ENCODE data around the gene CLHC1. TPM values are rescaled to one million over a fixed set of nuclear protein-coding genes. Genes with fewer than 3 reads are reported as not detected.

The CLHC1 gene
- total RNA-seq, 2 donors from 2014 or later = 4.6 to 9.5 TPM

GRCh38 chr2:55225481-55226020 lies 6.5 kb downstream of the CLHC1 start:
- Histone ChIP-seq H3K27me3 (no peaks in the 10 kb centered on the region), H3K27ac (no peak overlapping the region), H3K4me1 (peaks cover 0 to 23% of the 10 kb centered on the region in 2 donors), H3K9me3 (no peaks in the 10 kb centered on the region), H3K36me3 (no peaks in the 10 kb centered on the region), H3K4me3 (no peak overlapping the region)
- TF ChIP-seq CTCF (IDR thresholded peaks at IDR 0.05) = no peak
- no peak for DNase-seq (ENCODE audit: low spot score)

- DNase-seq (ENCODE audit: low spot score) = no peak
- Histone ChIP-seq H3K27ac (no peak overlapping the region), H3K9me3 (no peaks in the 10 kb centered on the region)
These were observed 7.3 kb downstream of the CLHC1 start for GRCh38 chr2:55224761-55225261.

GRCh38 chr2:55223958-55224760 lies 7.9 kb downstream of the CLHC1 start:
- Histone ChIP-seq H3K36me3 (no peaks in the 10 kb centered on the region), H3K4me3 (peak overlapping the region; percentile 55 to 91), H3K9me3 (no peaks in the 10 kb centered on the region), H3K4me1 (peaks cover 0 to 18% of the 10 kb centered on the region in 2 donors), H3K27me3 (no peaks in the 10 kb centered on the region), H3K27ac (peak overlapping the region; percentile 90 to 92)
- TF ChIP-seq CTCF (IDR thresholded peaks at IDR 0.05) = no peak
- no peak for DNase-seq (ENCODE audit: low spot score)

More at GRCh38 chr2:55224761-55225261, 7.3 kb downstream of the CLHC1 start:
- Histone ChIP-seq H3K36me3 (no peaks in the 10 kb centered on the region), H3K4me1 (peaks cover 0 to 23% of the 10 kb centered on the region in 2 donors), H3K4me3 (no peak overlapping the region), H3K27me3 (no peaks in the 10 kb centered on the region)
- no peak for TF ChIP-seq CTCF (IDR thresholded peaks at IDR 0.05)

- H3K27me3 ChIP-seq = no peaks in the 10 kb centered on the region
- H3K36me3 ChIP-seq = no peaks in the 10 kb centered on the region
- no peak overlapping the region for H3K27ac ChIP-seq
- no peak for TF ChIP-seq CTCF (IDR thresholded peaks at IDR 0.05)
- H3K4me3 ChIP-seq = no peak overlapping the region
- no peaks in the 10 kb centered on the region for H3K9me3 ChIP-seq
- H3K4me1 ChIP-seq = no peaks in the 10 kb centered on the region
- DNase-seq (ENCODE audit: low spot score) = no peak
These were observed 18.3 kb downstream of the CLHC1 start for GRCh38 chr2:55213822-55214221.

GRCh38 chr2:55204950-55205349 lies 27.1 kb downstream of the CLHC1 start:
- Histone ChIP-seq H3K9me3 (peaks cover 0 to 8% of the 10 kb centered on the region in 2 donors), H3K4me3 (no peak overlapping the region), H3K27ac (no peak overlapping the region), H3K36me3 (no peaks in the 10 kb centered on the region), H3K4me1 (no peaks in the 10 kb centered on the region), H3K27me3 (no peaks in the 10 kb centered on the region)
- no peak for TF ChIP-seq CTCF (IDR thresholded peaks at IDR 0.05)
- DNase-seq (ENCODE audit: low spot score) = no peak

All from right atrium auricular region (tissue), 2 donors.